RWPE1 (cell line): ENCODE data around the gene SLC14A1.

Experiments
- CTCF ChIA-PET: fragments of 350-600 bp; sonication (Branson Sonifier 250); formaldehyde crosslinking; extraction: SDS; loops from one replicate; lab custom pipeline; 2021; lab: Yijun Ruan, JAX
- POLR2A ChIA-PET: fragments of 400-600 bp; formaldehyde crosslinking; extraction: SDS; loops from one replicate; lab custom pipeline; 2020; ENCODE audit warnings: antibody characterized with exemption; ENCODE audit not compliant: low non-redundant PET; lab: Yijun Ruan, JAX
- DNase-seq: peaks from one replicate; pipeline ENCODE4 v3.0.0; 2012; ENCODE audit warnings: low spot score
- H3K27ac ChIP-seq: fragments of 450-650 bp; 2 replicates; pipeline ENCODE4 v1.5.1; 2017
- CTCF ChIP-seq: fragments of 450-650 bp; conservative IDR thresholded peaks from 2 replicates; pipeline ENCODE4 v1.5.1; 2017; ENCODE audit warnings: low read depth, mild to moderate bottlenecking

SLC14A1 gene

GRCh38 chr18:45727068-45727467 lies 3.1 kb downstream of the SLC14A1 start:
- ChIA-PET CTCF (interaction anchor here (0.6 kb wide), 1 partner anchor 186 kb away, joined by 3 read pairs; no protein-coding TSS in a partner anchor), POLR2A (no interaction called here)
- no peak for DNase-seq
- no peak overlapping the region for H3K27ac ChIP-seq
- TF ChIP-seq CTCF, result no peak

- no peak for TF ChIP-seq CTCF
- H3K27ac ChIP-seq, result no peak overlapping the region
- CTCF ChIA-PET, result no interaction called here
- DNase-seq, result no peak
- POLR2A ChIA-PET, result no interaction called here
Measured at GRCh38 chr18:45728336-45729010, 4.5 kb downstream of the SLC14A1 start.

DNA sequence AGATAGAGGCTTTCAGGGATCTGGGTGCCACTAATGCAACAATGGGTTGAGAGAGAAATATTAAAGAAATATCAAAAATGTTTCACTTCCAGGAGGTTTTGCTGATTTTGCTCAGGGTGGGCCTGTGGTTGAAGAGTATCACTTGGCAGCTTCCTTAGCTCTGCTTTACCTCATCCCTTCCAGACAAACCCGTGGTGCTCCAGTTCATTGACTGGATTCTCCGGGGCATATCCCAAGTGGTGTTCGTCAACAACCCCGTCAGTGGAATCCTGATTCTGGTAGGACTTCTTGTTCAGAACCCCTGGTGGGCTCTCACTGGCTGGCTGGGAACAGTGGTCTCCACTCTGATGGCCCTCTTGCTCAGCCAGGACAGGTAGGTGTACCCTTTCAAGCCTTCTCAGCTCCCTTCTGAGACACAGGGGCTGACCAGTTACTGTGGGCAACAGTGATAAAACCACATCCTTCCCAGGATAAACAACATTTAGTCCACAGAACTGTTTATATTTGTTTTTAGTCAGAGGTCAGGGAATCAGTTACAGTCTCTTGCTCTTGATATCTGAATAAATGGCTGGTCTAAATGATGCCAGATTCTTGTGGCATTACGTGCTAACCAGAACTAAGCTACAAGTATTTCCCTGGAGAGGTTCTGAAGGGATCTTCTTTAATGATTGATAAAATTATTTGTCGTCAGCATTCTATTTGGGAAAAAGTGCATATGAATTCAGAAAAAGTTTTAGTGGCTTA lies 7.0 kb downstream of the SLC14A1 start:
- ChIA-PET CTCF (no interaction called here), POLR2A (no interaction called here)
- no peak overlapping the region for H3K27ac ChIP-seq
- no peak for DNase-seq
- no peak for TF ChIP-seq CTCF

- DNase-seq, result no peak
- ChIA-PET POLR2A (no interaction called here), CTCF (no interaction called here)
- TF ChIP-seq CTCF, result no peak
- H3K27ac ChIP-seq, result no peak overlapping the region
Measured at GRCh38 chr18:45731716-45732115, 7.7 kb downstream of the SLC14A1 start.

- no peak for TF ChIP-seq CTCF
- no peak for DNase-seq
- ChIA-PET CTCF (no interaction called here), POLR2A (no interaction called here)
- no peak overlapping the region for H3K27ac ChIP-seq
Measured at GRCh38 chr18:45733535-45733934, 9.6 kb downstream of the SLC14A1 start.

DNA sequence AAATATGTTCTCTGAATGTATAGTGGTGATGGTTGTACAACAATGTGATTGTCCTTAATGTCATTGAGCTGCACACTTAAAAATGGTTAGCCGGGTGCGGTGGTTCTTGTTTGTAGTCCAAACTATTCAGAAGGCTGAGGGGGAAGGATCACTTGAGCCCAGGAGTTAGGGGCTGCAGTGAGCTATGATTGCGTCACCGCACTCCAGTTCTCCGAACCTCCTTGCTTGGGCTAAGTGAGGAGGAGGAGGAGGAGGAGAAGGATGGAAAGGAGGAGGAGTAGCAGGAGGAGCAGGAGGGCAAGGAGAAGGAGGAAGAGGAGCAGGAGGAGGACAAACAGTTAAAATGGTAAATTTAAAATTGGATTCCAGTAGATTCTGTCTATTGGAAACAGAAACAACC lies 10.5 kb downstream of the SLC14A1 start:
- ChIA-PET CTCF (no interaction called here), POLR2A (no interaction called here)
- TF ChIP-seq CTCF, result no peak
- no peak overlapping the region for H3K27ac ChIP-seq
- no peak for DNase-seq
